HG03378 (cell line): ENCODE data around the gene GATD1.
"Not testable (repeated sequence)": the region's sequence is repeated elsewhere in the genome, so short reads cannot be mapped to it uniquely, and the experiment has no call there.

Source experiments
- ATAC-seq: cut with Tn5 transposase; IDR thresholded peaks from one replicate; pipeline ENCODE4 v1.9.1; 2021; ENCODE audit warnings: mild to moderate bottlenecking, moderate library complexity; ENCODE audit not compliant: unreplicated experiment

Gene GATD1

GRCh38 chr11:765025-765801 lies 12.1 kb downstream of the GATD1 start:
- ATAC-seq: no peak

GRCh38 chr11:764322-765024 lies 12.8 kb downstream of the GATD1 start:
- ATAC-seq: no peak

- ATAC-seq: no peak
Measured at GRCh38 chr11:763549-764321, 13.6 kb downstream of the GATD1 start.

- no peak for ATAC-seq
Measured at GRCh38 chr11:763073-763463, 14.2 kb downstream of the GATD1 start.

- ATAC-seq: no peak
Measured at GRCh38 chr11:762421-763072, 14.7 kb downstream of the GATD1 start.

GRCh38 chr11:761526-762108 lies 15.7 kb downstream of the GATD1 start:
- ATAC-seq: no peak

- ATAC-seq: no peak
Measured at GRCh38 chr11:760236-760635, 17.1 kb downstream of the GATD1 start.

- ATAC-seq: no peak
Measured at GRCh38 chr11:749731-750130, 27.6 kb downstream of the GATD1 start.

GRCh38 chr11:748007-748359 lies 29.3 kb downstream of the GATD1 start:
- no peak for ATAC-seq

GRCh38 chr11:747158-748006 lies 29.9 kb downstream of the GATD1 start, which contains the start of gene TALDO1:
Gene TALDO1 (plus strand): TSS chr11:747464. CDS start chr11:747482, 18 bp downstream.
- ATAC-seq: peak; percentile 55

GRCh38 chr11:746289-747157 lies 30.8 kb downstream of the GATD1 start:
- peak; percentile 22 for ATAC-seq

- no peak for ATAC-seq
Measured at GRCh38 chr11:745428-745827, 31.9 kb downstream of the GATD1 start.

- ATAC-seq: no peak
Measured at GRCh38 chr11:742571-743201, 34.6 kb downstream of the GATD1 start.

- ATAC-seq: no peak
Measured at GRCh38 chr11:742156-742546, 35.1 kb downstream of the GATD1 start.

- ATAC-seq: not testable (repeated sequence)
Measured at GRCh38 chr11:737899-738298, 39.4 kb downstream of the GATD1 start.

GRCh38 chr11:737366-737765 lies 39.9 kb downstream of the GATD1 start:
- no peak for ATAC-seq

GRCh38 chr11:734541-734940 lies 42.7 kb downstream of the GATD1 start:
- not testable (repeated sequence) for ATAC-seq

GRCh38 chr11:733072-733471 lies 44.2 kb downstream of the GATD1 start:
- no peak for ATAC-seq
